ENCODE measurements around the gene EXOSC9. TPM values are rescaled to one million over a fixed set of nuclear protein-coding genes. Genes with fewer than 3 reads are reported as not detected.

EXOSC9 gene
- total RNA-seq, 3 donors from 2014 or later = 12.5 to 16.0 (median 12.6) TPM

DNA sequence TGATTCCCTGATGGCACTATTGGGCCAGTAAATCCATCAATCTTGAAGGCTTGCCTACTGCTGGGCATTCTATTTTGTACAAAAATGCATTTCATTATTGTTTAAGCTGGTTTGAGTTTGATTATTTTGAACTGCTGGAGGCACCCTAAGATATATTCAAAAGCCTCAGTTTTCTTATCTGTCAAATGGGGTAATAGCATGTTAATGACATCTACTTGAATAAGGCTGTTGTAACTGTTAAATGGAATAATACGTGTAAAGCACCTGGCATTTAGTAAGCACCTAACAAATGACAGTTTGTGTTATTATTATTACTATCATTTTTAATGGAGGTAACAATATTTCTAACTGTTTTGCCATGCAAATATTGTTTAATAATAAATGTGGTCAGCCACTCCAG, 29.3 kb upstream of the EXOSC9 start:
- ATAC-seq = no peak

DNA sequence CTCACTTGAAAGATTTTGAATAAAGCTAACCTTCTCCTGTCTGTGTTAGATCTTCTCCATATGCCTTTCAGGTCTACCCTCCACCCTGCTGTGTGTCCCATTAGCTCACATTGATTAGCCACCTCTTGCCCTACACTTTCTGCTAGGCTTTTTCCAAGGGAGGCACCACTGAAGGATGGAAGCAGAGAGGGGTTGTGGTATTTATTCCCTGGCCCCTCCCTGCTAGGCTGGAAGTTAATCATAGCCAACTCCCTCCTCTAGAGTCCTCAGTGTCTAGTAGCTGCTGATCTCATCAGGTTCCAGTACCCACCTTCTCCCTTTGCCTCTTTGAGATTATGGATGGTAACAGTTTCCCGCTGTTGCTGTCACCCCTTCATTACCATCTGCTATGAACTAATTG, 27.2 kb upstream of the EXOSC9 start:
- ATAC-seq (no peak), DNase-seq (no peak)
- intact Hi-C loops (cut with DNase I, micrococcal nuclease) = no loop called here
- TF ChIP-seq, protein P1, sequence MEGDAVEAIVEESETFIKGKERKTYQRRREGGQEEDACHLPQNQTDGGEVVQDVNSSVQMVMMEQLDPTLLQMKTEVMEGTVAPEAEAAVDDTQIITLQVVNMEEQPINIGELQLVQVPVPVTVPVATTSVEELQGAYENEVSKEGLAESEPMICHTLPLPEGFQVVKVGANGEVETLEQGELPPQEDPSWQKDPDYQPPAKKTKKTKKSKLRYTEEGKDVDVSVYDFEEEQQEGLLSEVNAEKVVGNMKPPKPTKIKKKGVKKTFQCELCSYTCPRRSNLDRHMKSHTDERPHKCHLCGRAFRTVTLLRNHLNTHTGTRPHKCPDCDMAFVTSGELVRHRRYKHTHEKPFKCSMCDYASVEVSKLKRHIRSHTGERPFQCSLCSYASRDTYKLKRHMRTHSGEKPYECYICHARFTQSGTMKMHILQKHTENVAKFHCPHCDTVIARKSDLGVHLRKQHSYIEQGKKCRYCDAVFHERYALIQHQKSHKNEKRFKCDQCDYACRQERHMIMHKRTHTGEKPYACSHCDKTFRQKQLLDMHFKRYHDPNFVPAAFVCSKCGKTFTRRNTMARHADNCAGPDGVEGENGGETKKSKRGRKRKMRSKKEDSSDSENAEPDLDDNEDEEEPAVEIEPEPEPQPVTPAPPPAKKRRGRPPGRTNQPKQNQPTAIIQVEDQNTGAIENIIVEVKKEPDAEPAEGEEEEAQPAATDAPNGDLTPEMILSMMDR (IDR thresholded peaks at IDR 0.05) = no peak
- Histone ChIP-seq H3K9me3 (no peaks in the 10 kb centered on the region), H3K4me1 (ENCODE audit: low read depth) (no peaks in the 10 kb centered on the region), H3K4me3 (no peak overlapping the region), H3K36me3 (ENCODE audit: low read depth) (no peaks in the 10 kb centered on the region)

More for the DNA sequence above, 29.3 kb upstream of the EXOSC9 start:
- Histone ChIP-seq H3K36me3 (ENCODE audit: low read depth) (no peaks in the 10 kb centered on the region), H3K4me3 (no peak overlapping the region), H3K4me1 (ENCODE audit: low read depth) (no peaks in the 10 kb centered on the region), H3K9me3 (no peaks in the 10 kb centered on the region)
- DNase-seq = no peak
- TF ChIP-seq, protein P1 (IDR thresholded peaks at IDR 0.05) = no peak
- intact Hi-C loops (cut with DNase I, micrococcal nuclease) = no loop called here

DNA sequence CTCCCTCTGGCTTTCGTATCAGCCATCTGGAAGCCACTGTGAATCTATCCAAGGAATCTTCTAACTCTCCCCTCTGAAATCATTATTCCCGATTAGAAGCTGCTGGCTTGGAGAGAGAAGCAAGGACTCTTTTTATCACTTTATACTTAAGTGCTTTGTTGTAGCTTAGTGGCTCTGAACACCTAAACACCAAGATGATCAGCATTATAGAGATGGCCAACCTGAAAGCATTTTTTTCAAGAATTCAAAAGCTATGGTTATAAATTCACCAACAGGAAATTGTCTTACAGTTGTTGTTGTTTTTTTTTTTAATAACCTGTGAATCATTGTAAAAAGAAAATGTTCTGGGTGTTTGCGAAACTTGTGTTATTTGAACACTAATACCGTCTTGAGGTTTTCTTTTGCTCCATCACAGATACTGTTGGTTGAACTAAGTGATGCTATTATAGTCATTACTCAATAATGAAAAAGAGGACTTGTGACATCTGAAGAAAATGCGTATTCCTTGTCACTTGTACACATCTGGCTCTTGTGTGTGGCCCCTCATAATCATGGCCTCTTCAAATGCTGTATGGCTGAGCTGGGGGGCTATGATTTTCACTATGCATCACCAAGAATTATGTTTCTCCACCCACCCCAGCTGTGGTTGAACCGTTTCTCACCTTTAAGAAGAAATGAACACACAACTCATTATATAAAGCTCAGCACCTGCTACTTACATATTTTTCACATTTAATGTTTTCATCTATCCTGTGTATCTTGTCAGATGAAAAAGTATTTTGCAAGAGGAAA, 24.3 kb upstream of the EXOSC9 start:
- Histone ChIP-seq H3K36me3 (ENCODE audit: low read depth) (no peaks in the 10 kb centered on the region), H3K4me3 (no peak overlapping the region), H3K4me1 (ENCODE audit: low read depth) (no peaks in the 10 kb centered on the region), H3K9me3 (no peaks in the 10 kb centered on the region)
- DNase-seq = no peak
- no peak for ATAC-seq
- TF ChIP-seq, protein P1 (IDR thresholded peaks at IDR 0.05) = no peak
- intact Hi-C loops (cut with DNase I, micrococcal nuclease) = no loop called here

DNA sequence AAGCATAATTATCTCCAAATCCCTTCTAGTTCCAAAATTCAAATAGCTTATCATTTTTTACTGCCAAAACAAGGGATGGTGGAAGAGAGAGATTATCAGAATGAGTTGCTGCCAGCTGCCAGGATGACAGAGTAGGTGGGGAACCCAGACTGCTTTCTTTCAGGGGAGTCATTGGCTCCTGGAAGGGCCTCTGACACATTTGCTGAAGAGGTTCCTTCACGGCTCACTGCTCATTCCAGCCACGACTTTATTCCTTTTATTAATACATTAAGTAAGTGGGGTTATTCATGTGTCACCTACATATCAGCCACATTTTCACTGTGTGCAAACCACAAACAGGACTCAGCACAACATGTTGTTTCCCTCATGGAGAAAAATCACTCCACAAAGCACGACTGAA, 23.5 kb upstream of the EXOSC9 start:
- no peaks in the 10 kb centered on the region for H3K9me3 ChIP-seq
- no peak overlapping the region for H3K4me3 ChIP-seq
- H3K36me3 ChIP-seq (ENCODE audit: low read depth) = no peaks in the 10 kb centered on the region
- DNase-seq = no peak
- intact Hi-C loops (cut with DNase I, micrococcal nuclease) = no loop called here
- no peak for ATAC-seq
- no peaks in the 10 kb centered on the region for H3K4me1 ChIP-seq (ENCODE audit: low read depth)
- TF ChIP-seq, protein P1 (IDR thresholded peaks at IDR 0.05) = no peak

DNA sequence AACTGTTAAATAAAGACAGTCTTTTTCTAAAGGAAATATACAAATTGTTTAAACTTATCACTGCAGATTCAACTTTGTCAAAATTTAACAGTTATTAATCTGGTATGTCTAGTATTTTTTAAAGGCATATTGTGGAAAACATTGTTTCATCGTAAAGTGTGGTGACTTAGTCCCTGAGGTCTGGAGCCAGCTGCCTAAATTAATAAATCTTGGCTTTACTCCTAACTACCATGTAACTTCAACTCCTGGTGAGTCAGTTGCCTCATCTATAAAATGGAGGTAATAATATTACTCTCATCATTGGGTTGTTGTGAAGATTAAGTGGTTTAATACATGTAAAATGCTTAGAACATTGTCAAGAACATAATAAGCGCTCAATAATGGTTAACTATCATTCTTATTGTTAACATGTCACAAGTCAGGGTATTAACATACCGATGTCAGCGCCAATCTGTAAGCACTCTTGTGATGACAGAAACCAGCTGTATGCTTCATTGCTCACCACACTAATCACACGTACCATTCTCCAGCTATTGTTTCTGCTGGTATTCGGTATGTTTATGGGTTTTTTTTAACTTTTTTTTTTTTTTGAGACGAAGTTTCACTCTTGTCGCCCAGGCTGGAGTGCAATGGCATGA, 22.0 kb upstream of the EXOSC9 start:
- TF ChIP-seq, protein P1 (IDR thresholded peaks at IDR 0.05) = no peak
- H3K9me3 ChIP-seq = no peaks in the 10 kb centered on the region
- intact Hi-C loops (cut with DNase I, micrococcal nuclease) = no loop called here
- DNase-seq = no peak
- H3K4me3 ChIP-seq = no peak overlapping the region
- no peak for ATAC-seq
- H3K4me1 ChIP-seq (ENCODE audit: low read depth) = no peaks in the 10 kb centered on the region
- no peaks in the 10 kb centered on the region for H3K36me3 ChIP-seq (ENCODE audit: low read depth)

Measured in mucosa of descending colon (tissue), 3 donors.